Endothelial cell (in vitro differentiated cells): ENCODE results near the gene VEGFA. TPM values are rescaled to one million over a fixed set of nuclear protein-coding genes. Genes with fewer than 3 reads are reported as not detected.

ENCODE experiments used
- DNase-seq: peaks from one replicate; pipeline ENCODE4 v3.0.0; 2021; ENCODE audit warnings: low spot score
- H3K27ac Mint-ChIP-seq: one replicate; pipeline ENCODE4 v1.8.0; 2021; ENCODE audit warnings: mixed read lengths, inconsistent platforms; ENCODE audit not compliant: unreplicated experiment
- H3K27me3 Mint-ChIP-seq: one replicate; pipeline ENCODE4 v1.8.0; 2021; ENCODE audit warnings: mild to moderate bottlenecking, moderate library complexity, mixed read lengths, inconsistent platforms; ENCODE audit not compliant: unreplicated experiment
- H3K36me3 Mint-ChIP-seq: one replicate; pipeline ENCODE4 v1.8.0; 2021; ENCODE audit warnings: mild to moderate bottlenecking, low read depth, mixed read lengths, inconsistent platforms; ENCODE audit not compliant: unreplicated experiment
- H3K4me1 Mint-ChIP-seq: one replicate; pipeline ENCODE4 v1.8.0; 2021; ENCODE audit warnings: mild to moderate bottlenecking, mixed read lengths, inconsistent platforms; ENCODE audit not compliant: unreplicated experiment
- H3K4me3 Mint-ChIP-seq: one replicate; pipeline ENCODE4 v1.8.0; 2021; ENCODE audit warnings: mild to moderate bottlenecking, mixed read lengths, inconsistent platforms; ENCODE audit not compliant: unreplicated experiment
- H3K9me3 Mint-ChIP-seq: one replicate; pipeline ENCODE4 v1.8.0; 2021; ENCODE audit warnings: mixed read lengths, inconsistent platforms; ENCODE audit not compliant: unreplicated experiment
- total RNA-seq: library from RNA; stranded (reverse); fragmentation: NEBNext Ultra II Directional; extraction: Animal tissue kit (Norgen Biotek cat#: 25700); gene quantifications from one replicate; pipeline ENCODE4 v1.2.1, GENCODE V29; 2021; ENCODE audit not compliant: unreplicated experiment
- TF ChIP-seq, protein P1 (sequence below): fragments of 200-600 bp; sonication (generic); IDR thresholded peaks from one replicate; pipeline ENCODE4 v1.5.0; 2021; ENCODE audit warnings: antibody characterized with exemption; ENCODE audit not compliant: unreplicated experiment

The VEGFA gene
- total RNA-seq, 1 donor from 2014 or later, result 3.5 TPM

DNA sequence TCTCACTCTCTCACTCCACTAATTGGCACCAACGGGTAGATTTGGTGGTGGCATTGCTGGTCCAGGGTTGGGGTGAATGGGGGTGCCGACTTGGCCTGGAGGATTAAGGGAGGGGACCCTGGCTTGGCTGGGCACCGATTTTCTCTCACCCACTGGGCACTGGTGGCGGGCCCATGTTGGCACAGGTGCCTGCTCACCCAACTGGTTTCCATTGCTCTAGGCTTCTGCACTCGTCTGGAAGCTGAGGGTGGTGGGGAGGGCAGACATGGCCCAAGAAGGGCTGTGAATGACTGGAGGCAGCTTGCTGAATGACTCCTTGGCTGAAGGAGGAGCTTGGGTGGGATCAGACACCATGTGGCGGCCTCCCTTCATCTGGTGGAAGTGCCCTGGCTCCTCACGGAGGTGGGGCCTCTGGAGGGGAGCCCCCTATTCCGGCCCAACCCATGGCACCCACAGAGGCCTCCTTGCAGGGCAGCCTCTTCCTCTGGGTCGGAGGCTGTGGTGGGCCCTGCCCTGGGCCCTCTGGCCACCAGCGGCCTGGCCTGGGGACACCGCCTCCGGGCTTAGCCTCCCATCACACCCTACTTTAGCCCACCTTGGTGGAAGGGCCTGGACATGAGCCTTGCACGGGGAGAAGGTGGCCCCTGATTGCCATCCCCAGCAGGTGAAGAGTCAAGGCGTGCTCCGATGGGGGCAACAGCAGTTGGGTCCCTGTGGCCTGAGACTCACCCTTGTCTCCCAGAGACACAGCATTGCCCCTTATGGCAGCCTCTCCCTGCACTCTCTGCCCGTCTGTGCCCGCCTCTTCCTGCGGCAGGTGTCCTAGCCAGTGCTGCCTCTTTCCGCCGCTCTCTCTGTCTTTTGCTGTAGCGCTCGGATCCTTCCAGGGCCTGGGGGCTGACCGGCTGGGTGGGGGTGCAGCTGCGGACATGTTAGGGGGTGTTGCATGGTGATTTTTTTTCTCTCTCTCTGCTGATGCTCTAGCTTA, 11.2 kb downstream of the VEGFA start:
- H3K27ac Mint-ChIP-seq, result no peak overlapping the region
- H3K27me3 Mint-ChIP-seq, result peaks cover 2% of the 10 kb centered on the region
- no peaks in the 10 kb centered on the region for H3K9me3 Mint-ChIP-seq
- peaks cover 8% of the 10 kb centered on the region for H3K36me3 Mint-ChIP-seq
- H3K4me3 Mint-ChIP-seq, result no peak overlapping the region
- no peaks in the 10 kb centered on the region for H3K4me1 Mint-ChIP-seq
- TF ChIP-seq, protein P1, sequence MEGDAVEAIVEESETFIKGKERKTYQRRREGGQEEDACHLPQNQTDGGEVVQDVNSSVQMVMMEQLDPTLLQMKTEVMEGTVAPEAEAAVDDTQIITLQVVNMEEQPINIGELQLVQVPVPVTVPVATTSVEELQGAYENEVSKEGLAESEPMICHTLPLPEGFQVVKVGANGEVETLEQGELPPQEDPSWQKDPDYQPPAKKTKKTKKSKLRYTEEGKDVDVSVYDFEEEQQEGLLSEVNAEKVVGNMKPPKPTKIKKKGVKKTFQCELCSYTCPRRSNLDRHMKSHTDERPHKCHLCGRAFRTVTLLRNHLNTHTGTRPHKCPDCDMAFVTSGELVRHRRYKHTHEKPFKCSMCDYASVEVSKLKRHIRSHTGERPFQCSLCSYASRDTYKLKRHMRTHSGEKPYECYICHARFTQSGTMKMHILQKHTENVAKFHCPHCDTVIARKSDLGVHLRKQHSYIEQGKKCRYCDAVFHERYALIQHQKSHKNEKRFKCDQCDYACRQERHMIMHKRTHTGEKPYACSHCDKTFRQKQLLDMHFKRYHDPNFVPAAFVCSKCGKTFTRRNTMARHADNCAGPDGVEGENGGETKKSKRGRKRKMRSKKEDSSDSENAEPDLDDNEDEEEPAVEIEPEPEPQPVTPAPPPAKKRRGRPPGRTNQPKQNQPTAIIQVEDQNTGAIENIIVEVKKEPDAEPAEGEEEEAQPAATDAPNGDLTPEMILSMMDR, result no peak
- no peak for DNase-seq

DNA sequence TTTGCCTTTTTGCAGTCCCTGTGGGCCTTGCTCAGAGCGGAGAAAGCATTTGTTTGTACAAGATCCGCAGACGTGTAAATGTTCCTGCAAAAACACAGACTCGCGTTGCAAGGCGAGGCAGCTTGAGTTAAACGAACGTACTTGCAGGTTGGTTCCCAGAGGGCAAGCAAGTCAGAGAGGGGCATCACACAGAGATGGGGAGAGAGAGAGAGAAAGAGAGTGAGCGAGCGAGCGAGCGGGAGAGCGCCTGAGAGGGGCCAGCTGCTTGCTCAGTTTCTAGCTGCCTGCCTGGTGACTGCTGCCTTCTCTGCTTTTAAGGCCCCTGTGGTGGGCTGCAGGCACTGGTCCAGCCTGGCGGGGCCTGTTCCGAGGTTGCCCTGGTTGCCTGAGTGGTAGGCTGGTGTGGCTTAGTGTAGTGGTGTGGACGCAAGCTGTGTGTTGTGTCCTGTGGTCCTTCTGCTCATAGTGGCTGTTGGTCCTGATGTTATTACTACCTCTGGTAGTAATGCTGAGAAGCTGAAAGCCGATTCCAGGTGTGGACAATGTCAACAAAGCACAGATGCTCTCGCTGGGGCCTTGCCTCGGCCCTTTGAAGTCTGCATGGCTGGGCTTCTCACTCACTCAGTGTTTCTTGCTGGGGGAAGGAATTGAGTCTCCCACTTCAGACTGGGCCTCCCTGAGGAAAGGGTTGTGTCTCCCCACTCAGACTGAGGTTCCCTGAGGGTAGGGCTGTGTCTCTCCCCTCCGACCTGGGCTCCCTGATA, 12.1 kb downstream of the VEGFA start:
- H3K4me1 Mint-ChIP-seq, result no peaks in the 10 kb centered on the region
- H3K4me3 Mint-ChIP-seq, result no peak overlapping the region
- DNase-seq, result no peak
- H3K9me3 Mint-ChIP-seq, result no peaks in the 10 kb centered on the region
- no peak overlapping the region for H3K27ac Mint-ChIP-seq
- TF ChIP-seq, protein P1, result no peak
- H3K36me3 Mint-ChIP-seq, result peaks cover 8% of the 10 kb centered on the region
- peaks cover under 1% of the 10 kb centered on the region for H3K27me3 Mint-ChIP-seq

DNA sequence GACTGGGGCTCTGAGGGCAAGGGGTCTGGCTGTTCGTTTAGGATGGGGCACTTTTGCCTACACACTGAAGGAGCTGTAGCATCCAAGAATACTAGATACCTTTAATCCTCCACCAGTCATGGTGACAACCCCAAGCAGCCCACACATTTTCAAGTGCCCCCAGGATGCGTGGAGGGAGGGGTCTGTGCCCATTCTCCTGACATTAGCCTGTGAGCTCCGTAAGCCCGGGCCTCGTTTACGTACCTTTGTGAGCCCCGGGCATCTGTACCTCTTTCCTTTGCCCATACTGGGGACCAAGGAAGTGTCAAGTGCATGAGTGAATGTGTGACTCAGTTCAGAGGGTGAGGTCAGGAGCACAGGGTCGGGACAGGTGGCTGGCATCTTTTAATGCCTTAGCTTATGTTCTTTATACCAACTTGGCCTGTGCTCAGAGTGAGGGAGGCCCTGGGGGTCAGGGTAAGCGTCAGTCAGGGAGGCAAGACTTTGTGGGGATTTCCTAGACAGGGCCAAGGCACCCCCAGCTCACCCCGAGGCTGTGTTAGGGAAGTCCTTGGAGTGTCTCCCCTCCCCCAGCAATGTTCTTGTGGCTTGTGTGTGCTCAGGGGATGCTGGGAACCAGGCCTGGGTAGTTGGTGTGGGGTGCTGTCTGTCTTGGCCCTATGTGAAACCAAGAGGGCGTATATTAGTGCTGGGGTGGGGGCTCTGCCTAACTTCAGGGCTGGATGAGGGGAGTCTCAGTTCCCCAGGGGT, 12.9 kb downstream of the VEGFA start:
- H3K27ac Mint-ChIP-seq, result no peak overlapping the region
- H3K36me3 Mint-ChIP-seq, result peaks cover 8% of the 10 kb centered on the region
- H3K9me3 Mint-ChIP-seq, result no peaks in the 10 kb centered on the region
- H3K27me3 Mint-ChIP-seq, result no peaks in the 10 kb centered on the region
- TF ChIP-seq, protein P1, result no peak
- H3K4me3 Mint-ChIP-seq, result no peak overlapping the region
- H3K4me1 Mint-ChIP-seq, result no peaks in the 10 kb centered on the region
- DNase-seq, result no peak

DNA sequence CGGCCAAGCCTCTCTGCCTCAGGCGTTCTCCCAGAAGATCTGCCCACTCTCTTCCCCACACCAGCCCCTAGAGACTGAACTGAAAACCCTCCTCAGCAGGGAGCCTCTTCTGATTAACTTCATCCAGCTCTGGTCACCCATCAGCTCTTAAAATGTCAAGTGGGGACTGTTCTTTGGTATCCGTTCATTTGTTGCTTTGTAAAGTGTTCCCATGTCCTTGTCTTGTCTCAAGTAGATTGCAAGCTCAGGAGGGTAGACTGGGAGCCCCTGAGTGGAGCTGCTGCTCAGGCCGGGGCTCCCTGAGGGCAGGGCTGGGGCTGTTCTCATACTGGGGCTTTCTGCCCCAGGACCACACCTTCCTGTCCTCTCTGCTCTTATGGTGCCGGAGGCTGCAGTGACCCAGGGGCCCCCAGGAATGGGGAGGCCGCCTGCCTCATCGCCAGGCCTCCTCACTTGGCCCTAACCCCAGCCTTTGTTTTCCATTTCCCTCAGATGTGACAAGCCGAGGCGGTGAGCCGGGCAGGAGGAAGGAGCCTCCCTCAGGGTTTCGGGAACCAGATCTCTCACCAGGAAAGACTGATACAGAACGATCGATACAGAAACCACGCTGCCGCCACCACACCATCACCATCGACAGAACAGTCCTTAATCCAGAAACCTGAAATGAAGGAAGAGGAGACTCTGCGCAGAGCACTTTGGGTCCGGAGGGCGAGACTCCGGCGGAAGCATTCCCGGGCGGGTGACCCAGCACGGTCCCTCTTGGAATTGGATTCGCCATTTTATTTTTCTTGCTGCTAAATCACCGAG, 14.2 kb downstream of the VEGFA start:
- H3K36me3 Mint-ChIP-seq, result peaks cover 8% of the 10 kb centered on the region
- DNase-seq, result no peak
- TF ChIP-seq, protein P1, result no peak
- no peaks in the 10 kb centered on the region for H3K27me3 Mint-ChIP-seq
- no peaks in the 10 kb centered on the region for H3K9me3 Mint-ChIP-seq
- H3K4me1 Mint-ChIP-seq, result no peaks in the 10 kb centered on the region
- H3K27ac Mint-ChIP-seq, result no peak overlapping the region
- no peak overlapping the region for H3K4me3 Mint-ChIP-seq
